Measurements from ENCODE around the gene COL7A1.

DNA sequence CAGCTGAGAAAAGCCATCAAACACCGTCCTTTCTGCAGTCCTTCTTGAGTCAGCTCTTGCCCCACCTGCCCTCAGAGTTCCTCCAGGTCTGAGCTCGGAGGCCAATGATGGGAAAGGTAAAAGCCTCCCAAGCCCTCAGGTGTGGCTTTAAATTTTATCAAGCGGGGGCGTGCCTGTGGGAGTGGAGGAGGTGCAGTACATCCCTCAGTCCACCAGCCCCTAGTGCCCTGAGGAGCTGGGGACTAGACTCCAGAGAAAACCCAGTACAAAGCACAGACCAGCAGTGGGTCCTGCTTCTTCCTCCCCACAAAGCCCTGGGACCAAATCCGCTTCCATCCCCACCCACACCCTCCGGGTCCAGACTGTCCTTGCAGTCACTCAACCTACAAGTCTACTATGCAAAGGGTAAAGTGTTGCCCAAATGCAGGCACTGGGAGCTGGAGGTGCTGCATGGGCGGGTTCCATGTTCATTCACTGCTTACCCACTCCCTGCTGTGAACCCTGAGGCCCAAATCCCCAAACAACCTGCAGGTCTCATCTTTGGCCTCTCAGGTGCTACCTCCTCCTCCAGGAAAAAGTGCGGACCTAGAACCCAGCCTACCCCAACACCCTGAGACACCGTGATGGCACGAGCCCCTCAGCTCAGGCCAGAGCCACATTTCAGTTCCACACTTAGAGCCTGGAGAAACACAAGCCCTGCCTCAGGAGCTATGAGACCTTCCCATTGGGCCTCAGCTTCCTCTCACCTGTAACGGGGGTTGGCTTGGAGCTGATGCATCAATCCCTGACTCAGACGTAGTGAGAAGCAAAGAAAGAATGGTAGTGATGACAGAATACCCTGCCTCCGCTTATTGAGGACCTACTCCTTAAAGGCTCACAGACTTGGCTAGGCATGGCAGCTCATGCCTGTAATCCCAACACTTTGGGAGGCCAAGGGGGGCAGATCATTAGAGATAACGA, 41.0 kb downstream of the COL7A1 start:
- TF ChIP-seq GATA3 (IDR thresholded peaks at IDR 0.05; ENCODE audit: low read depth, low read length) (no peak), GATA2 (IDR thresholded peaks at IDR 0.05; ENCODE audit: low read depth, low read length) (no peak)

All from SH-SY5Y (cell line).